Activated CD4-positive, alpha-beta T cell treated with anti-CD3 and anti-CD28 coated beads, Interleukin-2, amount 50 U/mL, for 4 hours (primary cell): Measurements from ENCODE around the gene KAT2B.
A peak's percentile ranks its signal among the peaks of the same experiment; 100 is the strongest.

Source experiments
- DNase-seq, 2 experiments: peaks; one replicate each; pipeline ENCODE4 v3.0.0-alpha.2; 2020

KAT2B gene

GRCh38 chr3:20100151-20100550 lies 59.9 kb downstream of the KAT2B start:
- no peak for DNase-seq

- no peak for DNase-seq
These were observed 60.8 kb downstream of the KAT2B start for GRCh38 chr3:20101041-20101440.

DNA sequence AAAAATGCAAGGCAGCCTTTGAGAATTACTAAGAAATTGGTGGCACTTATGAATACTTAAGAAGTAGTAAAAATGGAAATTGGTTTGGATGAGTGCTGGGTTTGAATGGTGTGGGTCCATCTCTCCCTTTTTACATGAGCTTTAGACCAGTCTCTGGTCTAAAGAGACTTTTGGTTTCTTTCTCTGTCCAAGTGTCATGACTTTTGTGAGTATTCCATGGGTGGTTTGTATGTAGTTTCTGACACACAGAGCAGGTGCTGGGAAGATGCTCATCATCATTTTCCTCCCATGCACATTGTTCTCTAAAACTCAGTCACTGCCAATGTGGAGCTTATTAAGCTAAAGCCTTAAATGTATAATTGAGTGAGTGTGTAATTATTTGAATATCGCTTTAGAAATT lies 63.5 kb downstream of the KAT2B start:
- DNase-seq: no peak

DNA sequence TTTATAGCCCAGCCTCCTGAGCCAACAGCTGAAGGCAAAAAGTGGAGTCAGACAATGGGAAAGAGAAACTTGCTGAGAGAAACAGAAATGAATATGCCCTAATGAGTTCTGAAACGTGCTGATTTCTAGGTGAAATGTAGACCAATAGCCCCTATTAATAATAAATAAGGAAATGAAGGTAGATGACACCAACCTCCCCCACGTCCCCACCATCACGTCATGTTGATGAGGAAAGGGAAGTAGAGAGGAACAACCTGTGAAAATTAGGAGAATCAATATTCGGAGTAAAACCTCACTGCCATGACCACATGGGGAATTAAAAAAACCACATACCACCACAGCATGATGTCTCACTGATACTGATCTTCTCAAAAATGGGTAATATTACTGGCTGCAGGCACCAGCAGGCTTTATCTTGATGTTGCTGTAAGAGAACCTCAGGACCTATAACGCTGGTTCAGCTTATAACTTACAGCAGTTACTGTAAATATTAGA lies 64.0 kb downstream of the KAT2B start:
- peak; percentile 52 to 64 for DNase-seq

- no peak for DNase-seq
These were observed 65.5 kb downstream of the KAT2B start for GRCh38 chr3:20105513-20106280.

- no peak for DNase-seq
These were observed 67.5 kb downstream of the KAT2B start for GRCh38 chr3:20107722-20108121.

DNA sequence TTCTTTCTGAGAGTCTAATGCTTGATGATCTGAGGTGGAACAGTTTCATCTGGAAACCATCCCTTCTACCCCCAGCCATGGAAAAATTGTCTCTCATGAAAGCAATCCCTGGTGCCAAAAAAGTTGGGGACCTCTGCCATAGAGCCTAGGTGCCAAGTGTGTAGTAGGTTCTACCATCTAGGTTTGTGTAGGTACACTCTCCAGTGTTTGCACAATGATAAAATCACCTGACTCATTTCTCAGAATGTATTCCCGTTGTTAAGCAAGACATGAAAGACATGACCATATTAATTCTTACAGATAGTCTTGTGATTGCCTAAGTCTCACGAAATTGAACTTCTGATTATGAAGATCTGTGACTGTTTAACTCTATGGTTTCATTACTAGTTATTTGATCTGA lies 68.6 kb downstream of the KAT2B start:
- no peak for DNase-seq

GRCh38 chr3:20110826-20111225 lies 70.6 kb downstream of the KAT2B start:
- DNase-seq: no peak

- DNase-seq: no peak
These were observed 71.6 kb downstream of the KAT2B start for GRCh38 chr3:20111836-20112235.

GRCh38 chr3:20121088-20121487 lies 80.8 kb downstream of the KAT2B start:
- DNase-seq: no peak

GRCh38 chr3:20123131-20123652 lies 82.9 kb downstream of the KAT2B start:
- DNase-seq: no peak

DNA sequence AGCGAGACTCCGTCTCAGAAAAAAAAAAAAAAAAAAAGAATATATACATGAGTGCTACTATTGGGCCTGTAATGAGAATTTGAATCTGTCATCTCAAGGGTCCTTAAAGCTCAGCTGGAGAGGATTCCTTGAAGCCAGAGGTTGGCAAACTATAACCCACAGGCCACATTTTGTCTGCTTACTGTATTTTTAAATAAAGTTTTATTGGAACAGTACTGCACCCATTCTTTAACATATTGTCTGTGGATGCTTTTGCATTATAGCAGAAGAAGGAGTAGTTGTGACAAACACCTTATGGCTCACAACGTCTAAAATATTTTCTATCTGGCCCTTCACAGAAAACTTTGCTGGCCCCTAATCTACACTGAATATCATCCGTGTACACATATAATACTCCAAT lies 85.0 kb downstream of the KAT2B start:
- DNase-seq: no peak

GRCh38 chr3:20125897-20126296 lies 85.7 kb downstream of the KAT2B start:
- no peak for DNase-seq

DNA sequence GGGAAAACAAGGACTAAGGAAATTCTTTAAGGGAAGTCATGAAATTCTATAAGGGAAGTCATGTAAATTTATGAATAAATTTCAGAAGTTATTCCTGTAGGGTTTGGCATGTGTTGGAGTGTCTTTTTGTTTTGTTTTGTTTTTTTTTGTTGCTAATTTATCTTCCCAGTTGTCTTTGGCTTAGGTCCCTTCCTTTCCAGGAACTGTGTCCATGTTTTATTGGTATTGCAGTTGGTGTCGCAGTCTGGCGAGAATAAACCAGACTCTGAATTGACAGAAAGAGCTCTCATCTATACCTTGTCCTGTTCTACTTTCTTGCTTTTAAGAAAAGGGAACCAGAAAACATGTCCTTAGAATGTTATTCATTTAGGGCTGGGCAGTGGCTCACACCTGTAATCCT lies 88.1 kb downstream of the KAT2B start:
- no peak for DNase-seq

GRCh38 chr3:20130106-20130505 lies 89.9 kb downstream of the KAT2B start:
- DNase-seq: no peak

DNA sequence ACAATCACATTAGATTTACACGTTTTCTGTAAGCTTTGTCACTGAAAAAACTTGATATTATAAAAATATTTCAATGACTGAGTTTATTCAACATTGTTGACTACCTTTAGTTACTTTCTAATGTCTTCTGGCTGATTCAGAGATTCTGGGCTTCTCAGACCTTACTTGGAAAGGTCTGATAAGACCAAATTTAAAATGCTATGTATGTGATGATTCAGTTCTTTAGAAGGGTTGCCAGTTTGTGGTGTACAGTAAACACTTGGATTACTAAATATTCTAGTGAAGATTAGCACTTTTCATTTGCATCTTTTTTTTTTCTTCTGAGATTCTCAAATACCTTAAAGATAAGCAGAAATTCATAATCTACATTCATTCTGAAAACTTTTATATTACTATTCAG lies 96.0 kb downstream of the KAT2B start:
- DNase-seq: no peak

- DNase-seq: no peak
These were observed 97.4 kb downstream of the KAT2B start for GRCh38 chr3:20137647-20138046.

DNA sequence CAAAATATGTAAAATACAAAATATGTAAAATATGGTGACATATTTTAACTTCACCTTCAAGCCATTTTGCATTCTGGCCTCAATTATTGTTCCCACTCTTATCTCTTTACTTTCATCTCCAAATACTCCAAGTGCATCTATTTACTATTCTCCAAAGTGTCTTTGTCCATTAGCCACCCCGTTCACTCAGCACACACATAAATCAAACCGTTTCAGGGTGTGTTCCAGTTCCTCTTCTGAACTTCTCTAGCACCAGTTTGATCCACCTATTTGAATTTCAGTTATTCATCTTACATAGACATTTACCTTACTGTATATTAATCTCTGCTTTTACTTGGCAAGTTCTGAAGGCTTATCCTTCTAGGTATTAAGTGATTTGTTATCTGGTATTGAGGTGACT lies 100.6 kb downstream of the KAT2B start:
- no peak for DNase-seq

- DNase-seq: no peak
These were observed 101.1 kb downstream of the KAT2B start for GRCh38 chr3:20141316-20141715.

GRCh38 chr3:20141851-20142250 lies 101.6 kb downstream of the KAT2B start:
- no peak for DNase-seq

- no peak for DNase-seq
These were observed 102.3 kb downstream of the KAT2B start for GRCh38 chr3:20142517-20142916.

- DNase-seq: no peak
These were observed 103.3 kb downstream of the KAT2B start for GRCh38 chr3:20143519-20143918.

DNA sequence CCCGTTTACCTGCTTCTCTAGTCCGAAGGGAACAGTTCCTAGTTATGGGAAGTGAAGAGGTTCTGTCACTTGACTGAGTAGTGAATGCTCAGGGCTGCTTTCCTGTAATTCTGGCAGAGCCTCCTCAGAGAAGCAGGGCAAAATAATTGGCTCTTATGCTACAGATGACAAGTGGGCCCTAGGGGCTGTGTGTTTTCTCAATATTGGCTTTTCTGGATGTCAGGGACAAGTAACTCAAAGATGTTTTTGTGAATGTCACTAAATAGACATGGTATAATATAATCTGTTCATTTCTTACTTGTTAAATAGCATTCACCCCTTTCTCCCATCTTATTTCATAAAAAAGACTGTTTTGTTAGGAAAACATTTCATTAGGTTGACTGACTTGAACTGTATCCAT lies 105.6 kb downstream of the KAT2B start:
- DNase-seq: no peak

DNA sequence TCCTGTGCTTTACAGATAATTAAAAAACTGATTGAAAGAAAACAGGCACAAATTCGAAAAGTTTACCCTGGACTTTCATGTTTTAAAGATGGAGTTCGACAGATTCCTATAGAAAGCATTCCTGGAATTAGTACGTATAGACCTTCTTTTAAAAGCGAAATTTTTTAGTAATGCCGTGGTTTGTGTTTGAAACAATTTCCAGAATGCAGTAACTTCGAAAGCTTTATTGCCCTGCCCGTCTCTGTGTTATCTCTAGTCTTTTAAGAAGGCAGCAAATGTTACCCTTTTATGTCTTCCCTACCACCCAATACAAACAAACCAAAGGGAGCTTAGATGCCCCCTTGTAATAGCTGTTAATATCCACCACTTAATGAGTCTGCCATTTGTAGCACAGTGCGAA lies 106.1 kb downstream of the KAT2B start:
- no peak for DNase-seq

GRCh38 chr3:20147361-20147760 lies 107.1 kb downstream of the KAT2B start:
- DNase-seq: no peak
